ENCODE data around the gene NAALADL2.

Gene NAALADL2

GRCh38 chr3:175274474-175275218, 415.5 kb downstream of the NAALADL2 start:
- H3K27ac ChIP-seq = peak overlapping the region; percentile 21; the same call in 1 of the 2 replicates
- TF ChIP-seq, protein P1, sequence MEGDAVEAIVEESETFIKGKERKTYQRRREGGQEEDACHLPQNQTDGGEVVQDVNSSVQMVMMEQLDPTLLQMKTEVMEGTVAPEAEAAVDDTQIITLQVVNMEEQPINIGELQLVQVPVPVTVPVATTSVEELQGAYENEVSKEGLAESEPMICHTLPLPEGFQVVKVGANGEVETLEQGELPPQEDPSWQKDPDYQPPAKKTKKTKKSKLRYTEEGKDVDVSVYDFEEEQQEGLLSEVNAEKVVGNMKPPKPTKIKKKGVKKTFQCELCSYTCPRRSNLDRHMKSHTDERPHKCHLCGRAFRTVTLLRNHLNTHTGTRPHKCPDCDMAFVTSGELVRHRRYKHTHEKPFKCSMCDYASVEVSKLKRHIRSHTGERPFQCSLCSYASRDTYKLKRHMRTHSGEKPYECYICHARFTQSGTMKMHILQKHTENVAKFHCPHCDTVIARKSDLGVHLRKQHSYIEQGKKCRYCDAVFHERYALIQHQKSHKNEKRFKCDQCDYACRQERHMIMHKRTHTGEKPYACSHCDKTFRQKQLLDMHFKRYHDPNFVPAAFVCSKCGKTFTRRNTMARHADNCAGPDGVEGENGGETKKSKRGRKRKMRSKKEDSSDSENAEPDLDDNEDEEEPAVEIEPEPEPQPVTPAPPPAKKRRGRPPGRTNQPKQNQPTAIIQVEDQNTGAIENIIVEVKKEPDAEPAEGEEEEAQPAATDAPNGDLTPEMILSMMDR (IDR thresholded peaks at IDR 0.05) = no peak

GRCh38 chr3:175278680-175279079, 419.5 kb downstream of the NAALADL2 start:
- no peak for TF ChIP-seq ZFX (IDR thresholded peaks at IDR 0.05; ENCODE audit: borderline replicate concordance)
- TF ChIP-seq, protein P1 (IDR thresholded peaks at IDR 0.05) = no peak
- peak overlapping the region; percentile 1; the same call in 1 of the 2 replicates for H3K27ac ChIP-seq

DNA sequence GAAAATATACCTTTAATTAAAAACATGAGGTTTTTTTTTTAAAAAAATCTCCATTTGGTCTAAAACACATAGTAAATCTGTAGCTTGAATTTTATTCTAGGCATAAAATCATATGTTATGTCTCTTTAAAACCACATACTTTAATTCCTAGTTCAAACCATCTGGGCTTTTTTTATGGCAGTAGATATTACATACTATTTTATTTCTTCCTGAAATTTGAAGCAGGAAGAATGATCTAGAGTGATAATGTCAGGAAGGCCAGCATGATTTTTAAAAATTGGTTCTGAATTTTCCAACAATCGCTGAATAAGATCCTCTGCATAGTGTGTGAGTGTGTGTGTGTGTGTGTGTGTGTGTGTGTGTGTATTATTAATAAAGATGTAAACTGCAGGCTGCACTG, 420.3 kb downstream of the NAALADL2 start:
- TF ChIP-seq ZFX (IDR thresholded peaks at IDR 0.05; ENCODE audit: borderline replicate concordance) = no peak
- TF ChIP-seq, protein P1 (IDR thresholded peaks at IDR 0.05) = no peak
- peak overlapping the region; percentile 1; the same call in 1 of the 2 replicates for H3K27ac ChIP-seq

GRCh38 chr3:175279911-175280310, 420.8 kb downstream of the NAALADL2 start:
- TF ChIP-seq ZFX (IDR thresholded peaks at IDR 0.05; ENCODE audit: borderline replicate concordance) = no peak
- H3K27ac ChIP-seq = peak overlapping the region; percentile 1; the same call in 1 of the 2 replicates

GRCh38 chr3:175287361-175287963, 428.3 kb downstream of the NAALADL2 start:
- H3K27ac ChIP-seq = 0 out of 2 replicates have a peak overlapping the region, but pooled peaks have one; percentile 7
- TF ChIP-seq, protein P1 (IDR thresholded peaks at IDR 0.05) = no peak
- no peak for TF ChIP-seq ZFX (IDR thresholded peaks at IDR 0.05; ENCODE audit: borderline replicate concordance)

DNA sequence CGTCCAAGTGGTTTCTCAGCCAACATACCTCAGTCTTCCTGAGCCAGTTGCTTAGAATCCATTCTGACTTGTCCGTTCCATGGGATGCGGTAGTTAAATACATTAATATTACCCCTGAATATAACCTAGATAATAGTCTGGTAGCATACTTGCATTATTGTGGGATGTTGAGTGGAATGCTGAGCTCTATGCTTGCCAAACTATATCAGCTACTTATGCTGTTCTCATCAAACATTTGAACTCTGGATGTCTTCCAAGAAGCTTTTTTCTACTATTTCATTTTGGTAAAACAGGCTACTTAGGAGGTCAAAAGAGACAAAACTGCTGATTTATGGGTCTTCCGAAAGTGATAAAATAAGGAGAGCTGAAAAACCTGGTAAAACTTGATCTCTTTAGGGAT, 429.5 kb downstream of the NAALADL2 start:
- TF ChIP-seq, protein P1 (IDR thresholded peaks at IDR 0.05) = no peak
- TF ChIP-seq ZFX (IDR thresholded peaks at IDR 0.05; ENCODE audit: borderline replicate concordance) = no peak
- no peak overlapping the region for H3K27ac ChIP-seq

GRCh38 chr3:175294793-175295192, 435.7 kb downstream of the NAALADL2 start:
- TF ChIP-seq, protein P1 (IDR thresholded peaks at IDR 0.05) = no peak
- no peak for TF ChIP-seq ZFX (IDR thresholded peaks at IDR 0.05; ENCODE audit: borderline replicate concordance)
- peak overlapping the region; percentile 40 for H3K27ac ChIP-seq
